IPS-NIHi11 (cell line): Measurements from ENCODE around the gene C3orf70.

Experiments
- DNase-seq: peaks from one replicate; pipeline ENCODE4 v3.0.0; 2012; ENCODE audit warnings: mixed read lengths, low spot score

The C3orf70 gene

DNA sequence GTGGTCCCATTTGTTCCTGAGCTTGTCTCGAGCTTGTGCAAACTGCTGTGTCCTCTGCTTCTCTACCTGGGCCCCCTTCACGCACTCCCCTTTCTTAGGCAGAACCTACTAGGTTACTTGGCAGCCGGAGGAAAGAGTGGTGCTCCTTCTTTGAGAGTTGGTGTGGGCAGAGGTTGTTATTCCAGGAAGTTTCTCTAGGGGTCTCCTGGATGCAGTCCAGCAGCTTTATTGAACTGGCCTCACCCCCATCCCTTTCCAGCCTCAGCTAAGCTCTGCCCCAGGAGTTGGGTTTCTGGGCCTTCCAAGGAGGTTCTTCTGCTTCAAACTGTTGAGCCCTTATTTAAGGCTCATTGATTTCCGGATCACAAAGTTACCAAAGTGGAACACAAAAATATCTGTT lies 103.2 kb downstream of the C3orf70 start:
- DNase-seq: peak; percentile 54

DNA sequence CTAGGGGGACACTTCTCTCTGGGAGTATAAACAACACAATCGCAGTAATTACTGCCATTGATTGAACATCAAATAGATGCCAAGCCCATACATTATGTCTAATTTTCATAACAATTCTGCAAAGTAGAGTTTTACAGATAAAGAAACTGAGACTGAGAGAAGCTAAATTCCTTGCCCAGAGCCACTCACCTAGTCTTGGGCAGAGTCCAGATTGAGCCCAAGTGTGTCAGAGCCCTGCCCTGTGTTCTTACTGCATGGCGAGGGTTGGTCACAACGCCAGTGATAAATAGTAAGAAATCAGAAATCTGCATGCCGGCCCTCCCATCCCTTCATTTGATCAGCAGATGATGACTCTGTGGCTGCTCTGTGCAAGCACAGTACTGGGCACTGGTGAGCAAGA lies 106.3 kb downstream of the C3orf70 start:
- DNase-seq: no peak

DNA sequence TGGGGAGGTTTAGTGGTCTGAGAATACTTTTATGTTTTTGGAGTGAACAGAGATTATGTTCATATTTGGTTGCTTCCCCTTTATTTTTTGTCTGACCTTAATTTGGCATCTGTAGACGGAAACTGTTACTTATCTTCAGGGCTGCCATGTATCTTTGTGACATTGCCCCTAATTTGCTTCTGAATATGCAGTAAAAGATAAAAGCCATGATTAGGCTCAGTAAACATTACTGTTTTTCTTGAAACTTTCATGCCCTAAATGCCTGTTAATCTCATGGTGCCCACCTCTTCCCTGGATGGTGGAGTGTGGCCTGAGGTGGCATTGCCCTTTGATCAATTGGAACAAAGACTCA lies 106.7 kb downstream of the C3orf70 start:
- DNase-seq: no peak

DNA sequence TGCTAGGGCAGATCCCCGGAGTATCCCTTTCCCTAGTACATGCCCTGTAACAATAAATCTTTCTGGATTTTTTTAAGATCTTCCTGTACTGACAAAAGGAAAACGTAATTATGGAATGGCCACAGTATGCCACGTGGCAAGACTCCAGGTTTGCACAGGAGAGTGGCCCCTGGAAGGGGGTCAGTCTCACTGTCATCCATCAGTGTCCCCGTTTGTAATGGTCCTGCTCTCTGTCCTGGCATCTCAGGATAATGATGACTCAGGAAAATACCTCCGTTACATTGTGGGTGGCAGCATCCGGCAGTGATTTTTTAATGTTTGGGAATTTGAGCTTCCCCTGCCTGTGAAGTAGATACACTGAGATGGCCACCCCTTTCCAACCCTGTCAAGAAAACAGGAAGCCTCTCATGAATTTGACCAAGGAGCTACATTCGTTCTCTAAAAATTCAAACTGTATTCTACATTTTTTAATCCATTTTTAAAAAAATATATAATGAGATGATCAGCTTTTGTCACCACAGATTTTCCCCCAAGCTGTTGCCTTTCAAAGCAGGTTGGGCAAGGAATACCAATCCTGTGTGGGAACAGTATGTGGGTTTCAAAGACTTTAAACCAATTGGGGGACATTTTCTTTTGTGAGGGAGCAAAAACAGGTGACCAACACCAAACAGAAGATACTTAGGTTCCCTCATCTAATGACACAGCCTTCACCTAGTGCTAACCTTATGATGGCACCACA lies 110.4 kb downstream of the C3orf70 start:
- no peak for DNase-seq

DNA sequence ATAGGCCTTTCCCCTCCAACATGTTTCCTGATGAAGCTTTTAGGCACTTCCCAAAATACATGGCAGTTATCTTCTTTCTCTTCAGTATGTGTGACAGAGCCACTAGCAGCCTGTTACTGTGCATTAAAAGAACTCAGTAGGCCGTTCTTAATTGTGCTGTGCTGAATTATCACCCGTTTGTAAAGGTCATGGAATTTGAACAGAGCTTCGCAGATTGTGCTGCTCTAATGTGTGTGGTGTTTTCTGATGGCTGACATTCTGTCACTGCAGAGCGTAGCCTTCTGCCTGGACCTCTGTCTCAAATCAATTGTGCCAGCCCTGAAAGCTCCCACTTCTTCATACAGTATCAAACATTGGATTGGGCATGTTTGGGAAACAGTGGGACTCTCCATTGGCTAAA lies 111.3 kb downstream of the C3orf70 start:
- no peak for DNase-seq

DNA sequence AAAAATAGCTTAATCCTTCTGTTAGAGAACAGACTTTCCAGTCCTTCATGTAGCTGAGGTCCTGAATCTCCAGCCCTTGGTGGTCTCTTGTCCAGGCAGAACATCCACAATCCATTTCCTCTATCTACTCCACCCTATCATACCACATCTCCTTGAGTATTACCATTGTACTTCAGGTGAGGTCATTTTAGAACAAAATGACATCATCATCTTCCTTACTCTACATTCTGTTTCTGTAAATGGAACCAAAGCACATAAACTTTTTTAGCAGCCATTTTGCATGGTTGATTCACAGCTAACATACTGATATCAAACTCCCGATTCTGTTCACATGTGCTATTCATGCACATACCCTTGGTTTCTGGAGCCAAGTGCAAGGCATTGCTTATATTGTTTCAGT lies 112.4 kb downstream of the C3orf70 start:
- no peak for DNase-seq

DNA sequence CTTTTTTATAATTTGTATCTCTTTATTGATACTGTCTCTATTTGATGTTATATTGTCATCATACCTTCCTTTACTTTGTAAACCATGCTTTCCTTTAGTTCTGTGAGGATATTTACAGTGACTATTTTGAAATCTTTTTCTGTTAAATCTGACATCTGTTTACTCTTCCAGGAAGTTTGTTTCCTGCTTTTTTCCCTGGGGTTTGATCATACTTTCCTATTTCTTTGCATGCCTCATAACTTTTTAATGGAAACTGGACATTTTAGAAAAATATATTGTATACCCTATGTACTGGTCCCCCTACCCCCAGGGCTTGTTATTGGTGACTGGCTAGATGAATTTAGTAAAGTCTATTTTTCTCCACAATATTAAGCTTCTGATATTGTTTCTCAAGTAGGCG lies 115.1 kb downstream of the C3orf70 start:
- DNase-seq: no peak

DNA sequence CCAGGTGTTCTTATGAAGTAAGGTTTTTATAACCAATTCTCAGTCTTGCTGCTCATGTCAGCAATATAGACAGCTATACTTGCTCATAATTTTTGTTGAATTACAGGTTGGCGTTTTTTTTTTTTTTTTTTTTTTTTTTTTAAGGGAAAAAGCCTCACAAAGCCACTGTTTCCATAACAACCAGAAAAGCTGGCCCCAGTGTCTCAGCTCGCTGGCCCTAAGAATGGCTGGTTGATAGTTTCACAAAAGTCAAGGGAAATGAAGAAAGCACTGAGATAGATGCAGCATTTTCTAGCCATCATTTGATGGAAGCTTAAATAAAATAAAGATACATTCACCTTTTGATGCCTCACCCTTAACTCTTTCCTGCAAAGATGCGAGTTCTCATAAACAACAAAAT lies 121.9 kb downstream of the C3orf70 start:
- no peak for DNase-seq

DNA sequence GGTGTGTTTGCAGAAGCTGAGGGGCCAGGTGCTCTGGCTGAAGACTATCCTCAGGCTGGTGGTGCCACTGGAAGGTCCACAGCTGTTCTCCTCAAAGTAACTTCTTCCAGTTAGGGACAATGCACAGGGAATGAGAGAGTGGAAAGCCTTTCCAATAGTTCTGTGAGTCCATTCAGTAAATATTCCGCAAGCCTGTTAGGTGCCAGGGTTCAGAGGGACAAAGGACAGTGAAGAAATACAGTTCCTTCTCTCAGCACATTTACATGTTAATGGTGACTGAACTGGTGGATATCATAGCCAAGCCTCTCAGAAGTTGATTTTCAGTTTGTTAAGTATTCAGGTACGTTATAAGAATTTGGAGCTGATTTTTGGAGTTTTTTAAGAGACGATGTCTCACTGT lies 122.5 kb downstream of the C3orf70 start:
- no peak for DNase-seq

DNA sequence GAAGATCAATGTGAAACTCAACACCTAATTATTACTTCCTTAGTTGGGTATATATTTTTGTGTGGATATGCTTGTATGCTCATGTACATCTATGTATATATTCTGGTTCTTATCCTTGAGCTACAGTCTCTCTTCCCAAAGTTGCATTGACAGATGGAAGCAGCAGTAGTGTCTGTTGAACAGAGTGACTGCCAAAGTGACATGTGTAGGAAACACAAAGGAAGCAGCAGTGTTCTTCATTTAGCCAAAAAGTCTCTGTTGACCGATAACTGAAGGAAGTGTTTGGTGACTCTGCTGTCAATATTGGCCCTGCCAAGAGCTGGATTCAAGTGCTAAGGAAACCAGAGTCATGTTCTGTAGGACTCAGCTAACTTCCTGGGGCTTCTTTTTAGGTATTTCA lies 123.8 kb downstream of the C3orf70 start:
- no peak for DNase-seq

DNA sequence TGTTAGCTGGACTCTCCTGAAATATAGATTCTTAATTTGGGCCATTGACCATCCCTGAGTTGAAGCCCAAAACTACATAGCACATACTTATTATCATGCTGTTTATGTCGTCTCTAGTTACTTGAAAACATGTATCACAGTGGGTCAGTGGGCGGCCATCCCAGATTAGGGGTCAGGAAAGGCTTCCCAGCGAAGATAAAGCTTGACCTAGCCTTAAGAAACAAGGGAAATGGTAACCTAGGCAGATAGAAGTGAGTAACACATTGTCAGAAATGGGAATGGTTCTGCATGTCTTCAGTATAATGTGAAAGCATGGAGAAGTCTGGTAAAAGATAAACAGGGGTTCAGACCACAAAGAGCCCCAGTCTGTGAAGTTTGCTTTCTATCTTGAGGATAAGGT lies 124.7 kb downstream of the C3orf70 start:
- no peak for DNase-seq
